ENCODE results near the gene OGG1. TPM values are rescaled to one million over a fixed set of nuclear protein-coding genes. Genes with fewer than 3 reads are reported as not detected.
A peak's percentile ranks its signal among the peaks of the same experiment; 100 is the strongest.
"Not testable (repeated sequence)": the region's sequence is repeated elsewhere in the genome, so short reads cannot be mapped to it uniquely, and the experiment has no call there.

The OGG1 gene
- total RNA-seq, 2 donors from 2014 or later: 10.8 to 12.2 TPM

- Histone ChIP-seq H3K4me1 (peaks cover 0 to 42% of the 10 kb centered on the region in 2 donors), H3K27ac (peak overlapping the region; percentile 13 to 49), H3K9me3 (no peaks in the 10 kb centered on the region), H3K36me3 (peaks cover 6% of the 10 kb centered on the region), H3K4me3 (no peak overlapping the region), H3K27me3 (no peaks in the 10 kb centered on the region)
- DNase-seq (ENCODE audit: low spot score): peak; percentile 62
- TF ChIP-seq CTCF (IDR thresholded peaks at IDR 0.05): no peak
Observed at GRCh38 chr3:9767418-9767817, 17.7 kb downstream of the OGG1 start.

- TF ChIP-seq CTCF (IDR thresholded peaks at IDR 0.05): no peak
- H3K27me3 ChIP-seq: no peaks in the 10 kb centered on the region
- peaks cover 6% of the 10 kb centered on the region for H3K36me3 ChIP-seq
- peaks cover 0 to 42% of the 10 kb centered on the region in 2 donors for H3K4me1 ChIP-seq
- H3K27ac ChIP-seq: peak overlapping the region in 1 of 2 donors; percentile 84
- no peak for DNase-seq (ENCODE audit: low spot score)
- H3K4me3 ChIP-seq: no peak overlapping the region
- H3K9me3 ChIP-seq: no peaks in the 10 kb centered on the region
Observed at GRCh38 chr3:9768141-9768775, 18.5 kb downstream of the OGG1 start.

- Histone ChIP-seq H3K27ac (peak overlapping the region; percentile 84 to 88), H3K27me3 (no peaks in the 10 kb centered on the region), H3K9me3 (no peaks in the 10 kb centered on the region), H3K36me3 (peaks cover 6% of the 10 kb centered on the region), H3K4me3 (peak overlapping the region; percentile 75 to 77), H3K4me1 (peaks cover 0 to 42% of the 10 kb centered on the region in 2 donors)
- no peak for DNase-seq (ENCODE audit: low spot score)
- no peak for TF ChIP-seq CTCF (IDR thresholded peaks at IDR 0.05)
Observed at GRCh38 chr3:9769012-9769411, 19.3 kb downstream of the OGG1 start.

GRCh38 chr3:9769426-9770275 is 19.9 kb downstream of the OGG1 start, which contains the start of gene CAMK1:
CAMK1 (minus strand) TSS chr3:9769947; CDS start chr3:9767749, 2,198 bp downstream.
- Histone ChIP-seq H3K27ac (peak within 1 kb of the TSS; percentile 84 to 88), H3K36me3 (peaks cover 6% of the 10 kb centered on the region), H3K9me3 (no peaks in the 10 kb centered on the region), H3K4me3 (peak within 1 kb of the TSS; percentile 75 to 77), H3K27me3 (no peaks in the 10 kb centered on the region), H3K4me1 (peaks cover 0 to 42% of the 10 kb centered on the region in 2 donors)
- TF ChIP-seq CTCF (IDR thresholded peaks at IDR 0.05): no peak
- peak; percentile 82 for DNase-seq (ENCODE audit: low spot score)

GRCh38 chr3:9770276-9770812 is 20.6 kb downstream of the OGG1 start:
- peaks cover 0 to 42% of the 10 kb centered on the region in 2 donors for H3K4me1 ChIP-seq

GRCh38 chr3:9771007-9771406 is 21.3 kb downstream of the OGG1 start:
- not testable (repeated sequence) for H3K9me3 ChIP-seq; DNase-seq (ENCODE audit: low spot score); H3K36me3 ChIP-seq; H3K4me3 ChIP-seq; H3K27me3 ChIP-seq
- peaks cover 0 to 42% of the 10 kb centered on the region in 2 donors for H3K4me1 ChIP-seq
- peak overlapping the region in 1 of 2 donors; percentile 84 for H3K27ac ChIP-seq

More at GRCh38 chr3:9770276-9770812, 20.6 kb downstream of the OGG1 start:
- Histone ChIP-seq H3K27me3 (no peaks in the 10 kb centered on the region), H3K4me3 (peak overlapping the region; percentile 75 to 77), H3K36me3 (peaks cover 6% of the 10 kb centered on the region), H3K27ac (peak overlapping the region; percentile 84 to 88), H3K9me3 (no peaks in the 10 kb centered on the region)
- DNase-seq (ENCODE audit: low spot score): peak; percentile 91
- no peak for TF ChIP-seq CTCF (IDR thresholded peaks at IDR 0.05)
